ENCODE data around the gene BSPRY.
A peak's percentile ranks its signal among the peaks of the same experiment; 100 is the strongest.
"Not testable (repeated sequence)": the region's sequence is repeated elsewhere in the genome, so short reads cannot be mapped to it uniquely, and the experiment has no call there.

BSPRY gene

GRCh38 chr9:113372059-113372458 is 22.7 kb downstream of the BSPRY start:
- Histone ChIP-seq H3K4me1 (ENCODE audit: insufficient read depth, low read length) (no peaks in the 10 kb centered on the region; the same call in 1 of the 2 replicates), H3K27me3 (ENCODE audit: insufficient read depth, low read length) (no peaks in the 10 kb centered on the region), H3K27ac (ENCODE audit: low read depth, low read length) (no peak overlapping the region), H3K36me3 (ENCODE audit: insufficient read depth, low read length) (peaks cover 18% of the 10 kb centered on the region), H3K9ac (ENCODE audit: low read depth, low read length) (no peak overlapping the region), H3K9me3 (ENCODE audit: insufficient read depth, low read depth, low read length) (no peaks in the 10 kb centered on the region), H3K4me3 (ENCODE audit: low read length) (no peak overlapping the region)
- 92% methylated on average over 5 of the region's 5 CpGs for WGBS

GRCh38 chr9:113373256-113373655 is 23.9 kb downstream of the BSPRY start:
- no peaks in the 10 kb centered on the region; the same call in 1 of the 2 replicates for H3K4me1 ChIP-seq (ENCODE audit: insufficient read depth, low read length)
- H3K36me3 ChIP-seq (ENCODE audit: insufficient read depth, low read length) = peaks cover 18% of the 10 kb centered on the region
- WGBS = 69% methylated on average over 3 of the region's 3 CpGs
- H3K27me3 ChIP-seq (ENCODE audit: insufficient read depth, low read length) = no peaks in the 10 kb centered on the region
- H3K9ac ChIP-seq (ENCODE audit: low read depth, low read length) = 0 out of 2 replicates have a peak overlapping the region, but pooled peaks have one; percentile 20
- H3K4me3 ChIP-seq (ENCODE audit: low read length) = no peak overlapping the region
- H3K9me3 ChIP-seq (ENCODE audit: insufficient read depth, low read depth, low read length) = no peaks in the 10 kb centered on the region
- H3K27ac ChIP-seq (ENCODE audit: low read depth, low read length) = no peak overlapping the region

- WGBS = 93% methylated on average over 24 of the region's 24 CpGs
- no peaks in the 10 kb centered on the region for H3K9me3 ChIP-seq (ENCODE audit: insufficient read depth, low read depth, low read length)
- 0 out of 2 replicates have a peak overlapping the region, but pooled peaks have one; percentile 20 for H3K9ac ChIP-seq (ENCODE audit: low read depth, low read length)
- no peaks in the 10 kb centered on the region for H3K27me3 ChIP-seq (ENCODE audit: insufficient read depth, low read length)
- peaks cover 18% of the 10 kb centered on the region for H3K36me3 ChIP-seq (ENCODE audit: insufficient read depth, low read length)
- no peaks in the 10 kb centered on the region; the same call in 1 of the 2 replicates for H3K4me1 ChIP-seq (ENCODE audit: insufficient read depth, low read length)
- H3K4me3 ChIP-seq (ENCODE audit: low read length) = no peak overlapping the region
- H3K27ac ChIP-seq (ENCODE audit: low read depth, low read length) = no peak overlapping the region
Observed at GRCh38 chr9:113373676-113374392, 24.5 kb downstream of the BSPRY start.

- H3K27ac ChIP-seq (ENCODE audit: low read depth, low read length) = no peak overlapping the region
- H3K9me3 ChIP-seq (ENCODE audit: insufficient read depth, low read depth, low read length) = no peaks in the 10 kb centered on the region
- peak overlapping the region; percentile 50; the same call in 1 of the 2 replicates for H3K9ac ChIP-seq (ENCODE audit: low read depth, low read length)
- WGBS = 79% methylated on average over 6 of the region's 6 CpGs
- H3K4me1 ChIP-seq (ENCODE audit: insufficient read depth, low read length) = no peaks in the 10 kb centered on the region; the same call in 1 of the 2 replicates
- peaks cover 18% of the 10 kb centered on the region for H3K36me3 ChIP-seq (ENCODE audit: insufficient read depth, low read length)
- H3K4me3 ChIP-seq (ENCODE audit: low read length) = peak overlapping the region; percentile 52
- no peaks in the 10 kb centered on the region for H3K27me3 ChIP-seq (ENCODE audit: insufficient read depth, low read length)
Observed at GRCh38 chr9:113375057-113376023, 26.0 kb downstream of the BSPRY start.

GRCh38 chr9:113376634-113377567 is 27.6 kb downstream of the BSPRY start, which contains the start of gene HDHD3:
TSS of gene HDHD3 (minus strand) at chr9:113376986. CDS start at chr9:113374354, 2,632 bp downstream.
- Histone ChIP-seq H3K9me3 (ENCODE audit: insufficient read depth, low read depth, low read length) (no peaks in the 10 kb centered on the region), H3K4me1 (ENCODE audit: insufficient read depth, low read length) (peaks cover 1% of the 10 kb centered on the region), H3K27ac (ENCODE audit: low read depth, low read length) (peak within 1 kb of the TSS; percentile 88), H3K27me3 (ENCODE audit: insufficient read depth, low read length) (no peaks in the 10 kb centered on the region), H3K36me3 (ENCODE audit: insufficient read depth, low read length) (peaks cover 18% of the 10 kb centered on the region), H3K4me3 (ENCODE audit: low read length) (peak within 1 kb of the TSS; percentile 99), H3K9ac (ENCODE audit: low read depth, low read length) (peak within 1 kb of the TSS; percentile 92)
- under 1% methylated on average over 67 of the region's 74 CpGs for WGBS

- H3K27me3 ChIP-seq (ENCODE audit: insufficient read depth, low read length); H3K4me3 ChIP-seq (ENCODE audit: low read length): not testable (repeated sequence)
Observed at GRCh38 chr9:113379094-113379828, 29.9 kb downstream of the BSPRY start.

GRCh38 chr9:113379829-113380210 is 30.5 kb downstream of the BSPRY start:
- H3K27ac ChIP-seq (ENCODE audit: low read depth, low read length); H3K9ac ChIP-seq (ENCODE audit: low read depth, low read length); H3K27me3 ChIP-seq (ENCODE audit: insufficient read depth, low read length); H3K9me3 ChIP-seq (ENCODE audit: insufficient read depth, low read depth, low read length); H3K4me3 ChIP-seq (ENCODE audit: low read length); H3K36me3 ChIP-seq (ENCODE audit: insufficient read depth, low read length); H3K4me1 ChIP-seq (ENCODE audit: insufficient read depth, low read length): not testable (repeated sequence)
- 91% methylated on average over 2 of the region's 2 CpGs for WGBS

More at GRCh38 chr9:113379094-113379828, 29.9 kb downstream of the BSPRY start:
- H3K9ac ChIP-seq (ENCODE audit: low read depth, low read length); H3K27ac ChIP-seq (ENCODE audit: low read depth, low read length); H3K4me1 ChIP-seq (ENCODE audit: insufficient read depth, low read length); H3K9me3 ChIP-seq (ENCODE audit: insufficient read depth, low read depth, low read length); H3K36me3 ChIP-seq (ENCODE audit: insufficient read depth, low read length): not testable (repeated sequence)
- WGBS = 85% methylated on average over 23 of the region's 24 CpGs

GRCh38 chr9:113380869-113381378 is 31.6 kb downstream of the BSPRY start:
- H3K27me3 ChIP-seq (ENCODE audit: insufficient read depth, low read length) = no peaks in the 10 kb centered on the region
- peaks cover 4% of the 10 kb centered on the region; the same call in 1 of the 2 replicates for H3K4me1 ChIP-seq (ENCODE audit: insufficient read depth, low read length)
- no peaks in the 10 kb centered on the region for H3K36me3 ChIP-seq (ENCODE audit: insufficient read depth, low read length)
- no peaks in the 10 kb centered on the region for H3K9me3 ChIP-seq (ENCODE audit: insufficient read depth, low read depth, low read length)
- WGBS = 67% methylated on average over 1 of the region's 1 CpG
- no peak overlapping the region for H3K27ac ChIP-seq (ENCODE audit: low read depth, low read length)
- H3K4me3 ChIP-seq (ENCODE audit: low read length) = no peak overlapping the region
- H3K9ac ChIP-seq (ENCODE audit: low read depth, low read length) = no peak overlapping the region

GRCh38 chr9:113381441-113381840 is 32.1 kb downstream of the BSPRY start:
- not testable (repeated sequence) for H3K36me3 ChIP-seq (ENCODE audit: insufficient read depth, low read length); H3K4me3 ChIP-seq (ENCODE audit: low read length); H3K27me3 ChIP-seq (ENCODE audit: insufficient read depth, low read length); H3K9me3 ChIP-seq (ENCODE audit: insufficient read depth, low read depth, low read length); H3K9ac ChIP-seq (ENCODE audit: low read depth, low read length); H3K4me1 ChIP-seq (ENCODE audit: insufficient read depth, low read length); H3K27ac ChIP-seq (ENCODE audit: low read depth, low read length)
- 90% methylated on average over 7 of the region's 7 CpGs for WGBS

All from HUES64 (cell line).